ENCODE results near the gene PSMB9. TPM values are rescaled to one million over a fixed set of nuclear protein-coding genes. Genes with fewer than 3 reads are reported as not detected.
A peak's percentile ranks its signal among the peaks of the same experiment; 100 is the strongest.

Gene PSMB9
- total RNA-seq, 2 experiments from 2014 or later, result 353 to 356 TPM

- Mint-ChIP-seq H3K9me3 (no peaks in the 10 kb centered on the region), H3K27me3 (no peaks in the 10 kb centered on the region), H3K36me3 (peaks cover 76% of the 10 kb centered on the region), H3K4me1 (peaks cover 69% of the 10 kb centered on the region), H3K27ac (peak overlapping the region; percentile 100), H3K4me3 (peak overlapping the region; percentile 97)
- POLR2A ChIA-PET, result interaction anchor here (1.0 to 10.7 kb wide), 6 partner anchors 13 to 981 kb away, joined by 3 to 773 read pairs (median 28); partner anchors contain the start of genes BRD2, HLA-DMB, NEU1 and PSMB9
- no peak for ATAC-seq (ENCODE audit: low read depth)
- no peak for DNase-seq
Measured at GRCh38 chr6:32843331-32843978, 10.5 kb upstream of the PSMB9 start.

DNA sequence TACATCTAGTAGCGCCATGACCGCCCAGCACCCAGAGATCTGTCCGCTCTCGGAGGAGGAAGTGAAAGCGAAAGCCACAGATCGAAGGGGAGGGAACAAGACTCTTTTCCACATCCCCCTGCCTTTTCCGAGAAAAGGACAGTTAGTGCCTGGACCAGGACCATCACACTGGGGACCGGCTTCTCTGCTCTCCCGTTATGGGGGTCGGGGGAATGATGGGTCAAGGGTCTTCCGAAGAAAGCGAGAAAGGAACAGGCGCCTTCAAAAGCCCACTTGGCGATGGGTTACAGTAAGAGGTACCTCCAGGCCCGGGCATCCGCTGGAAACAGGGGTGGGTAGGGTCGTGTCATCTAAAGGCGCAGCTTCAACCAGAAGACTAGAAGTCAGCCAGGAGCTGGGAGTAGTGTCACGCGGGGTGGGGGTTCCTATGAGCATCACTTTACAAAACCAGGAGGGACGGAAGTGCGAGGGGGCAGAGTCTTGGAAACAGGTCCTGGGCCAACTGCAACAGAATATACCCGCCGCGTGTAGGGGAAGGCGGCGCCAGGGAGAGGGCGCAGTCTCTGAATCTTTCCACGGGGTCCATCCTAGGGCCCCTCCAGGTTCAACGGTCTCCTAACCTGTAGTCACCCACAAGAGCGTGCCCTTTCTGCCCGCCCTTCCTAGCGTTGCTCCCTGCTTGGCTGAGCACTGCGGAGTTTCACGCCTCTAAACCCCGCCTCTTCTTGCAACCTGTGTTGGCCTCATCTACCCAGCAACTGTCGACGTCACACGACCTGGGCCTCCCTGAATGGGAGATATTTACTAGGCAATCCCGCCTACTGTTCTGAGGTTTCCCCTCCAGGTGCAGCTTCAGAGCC is 9.8 kb upstream of the PSMB9 start, which contains the start of gene PSMB8:
Gene PSMB8, minus strand, starts transcription at position 69 of the 860 bp plus-strand sequence. Its CDS starts 51 bp downstream, at position 18.
- Mint-ChIP-seq H3K9me3 (no peaks in the 10 kb centered on the region), H3K36me3 (peaks cover 84% of the 10 kb centered on the region), H3K4me1 (peaks cover 74% of the 10 kb centered on the region), H3K4me3 (peak within 1 kb of the TSS; percentile 97), H3K27ac (peak within 1 kb of the TSS; percentile 100), H3K27me3 (no peaks in the 10 kb centered on the region)
- POLR2A ChIA-PET, result interaction anchor here (0.6 to 10.7 kb wide), 16 partner anchors 12 to 981 kb away, joined by 3 to 773 read pairs (median 6); partner anchors contain the start of genes BRD2, DXO, FKBPL and GPSM3
- ATAC-seq (ENCODE audit: low read depth), result peak; percentile 62
- peak; percentile 95 for DNase-seq

GRCh38 chr6:32844839-32845383 is 9.1 kb upstream of the PSMB9 start:
- H3K27ac Mint-ChIP-seq, result peak overlapping the region; percentile 100
- H3K4me3 Mint-ChIP-seq, result peak overlapping the region; percentile 97
- H3K36me3 Mint-ChIP-seq, result peaks cover 87% of the 10 kb centered on the region
- no peaks in the 10 kb centered on the region for H3K9me3 Mint-ChIP-seq
- DNase-seq, result no peak
- POLR2A ChIA-PET, result interaction anchor here (0.6 to 10.7 kb wide), 21 partner anchors 11 to 1304 kb away, joined by 3 to 773 read pairs (median 4); partner anchors contain the start of genes BRD2, DXO, FKBPL and GPSM3
- ATAC-seq (ENCODE audit: low read depth), result no peak
- peaks cover 72% of the 10 kb centered on the region for H3K4me1 Mint-ChIP-seq
- no peaks in the 10 kb centered on the region for H3K27me3 Mint-ChIP-seq

DNA sequence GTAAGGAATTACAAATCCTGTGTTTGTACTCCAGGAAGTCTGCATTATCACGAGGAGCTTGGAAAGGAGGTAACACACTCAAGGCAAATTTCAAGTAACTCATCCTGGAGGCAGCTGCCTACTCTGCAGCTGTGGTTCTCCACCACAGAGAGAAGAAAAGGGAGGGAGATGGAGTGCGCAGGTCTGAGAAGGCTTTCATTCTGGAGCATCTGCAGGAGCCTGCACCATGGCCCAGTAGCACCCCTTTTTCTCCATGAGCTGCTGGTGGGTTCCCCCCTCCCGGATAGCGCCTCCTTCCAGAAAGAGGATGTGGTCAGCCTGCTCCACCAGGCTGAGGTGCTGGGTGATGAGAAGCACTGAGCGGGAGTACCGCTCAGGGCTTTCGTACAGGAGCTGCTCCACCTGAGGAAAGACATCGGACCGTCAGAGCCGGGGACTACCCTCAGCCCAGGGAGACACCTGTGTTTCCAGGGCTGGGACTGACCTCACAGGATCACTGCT is 8.6 kb upstream of the PSMB9 start:
- H3K4me3 Mint-ChIP-seq, result peak overlapping the region; percentile 97
- H3K4me1 Mint-ChIP-seq, result peaks cover 71% of the 10 kb centered on the region
- POLR2A ChIA-PET, result interaction anchor here (0.8 to 10.7 kb wide), 18 partner anchors 11 to 1304 kb away, joined by 3 to 773 read pairs (median 4); partner anchors contain the start of genes BRD2, EHMT2, FKBPL and GPSM3
- no peaks in the 10 kb centered on the region for H3K27me3 Mint-ChIP-seq
- peaks cover 87% of the 10 kb centered on the region for H3K36me3 Mint-ChIP-seq
- H3K9me3 Mint-ChIP-seq, result no peaks in the 10 kb centered on the region
- peak; percentile 70 for DNase-seq
- peak overlapping the region; percentile 100 for H3K27ac Mint-ChIP-seq
- ATAC-seq (ENCODE audit: low read depth), result peak; percentile 7

DNA sequence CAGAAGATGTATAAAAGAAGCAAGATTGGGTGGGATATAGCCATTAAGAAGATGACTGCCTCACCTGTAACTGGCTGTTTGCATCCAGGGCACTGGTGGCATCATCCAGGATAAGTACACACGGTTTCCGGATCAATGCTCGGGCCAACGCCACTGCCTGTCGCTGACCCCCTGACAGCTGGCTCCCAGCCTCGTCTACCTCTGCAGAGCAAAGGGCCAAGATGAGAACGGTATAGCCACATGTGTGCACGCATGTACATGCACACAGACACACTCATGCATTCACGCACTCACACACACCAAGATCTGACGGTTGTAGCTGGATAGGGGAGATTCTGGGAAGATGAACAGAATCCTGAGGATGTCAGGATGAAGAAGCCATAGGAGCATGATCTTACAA is 7.0 kb upstream of the PSMB9 start:
- Mint-ChIP-seq H3K36me3 (peaks cover 90% of the 10 kb centered on the region), H3K27ac (peak overlapping the region; percentile 100), H3K4me3 (peak overlapping the region; percentile 97), H3K9me3 (no peaks in the 10 kb centered on the region), H3K4me1 (peaks cover 71% of the 10 kb centered on the region), H3K27me3 (no peaks in the 10 kb centered on the region)
- no peak for DNase-seq
- ATAC-seq (ENCODE audit: low read depth), result no peak
- POLR2A ChIA-PET, result interaction anchor here (1.0 to 10.7 kb wide), 4 partner anchors 9 to 125 kb away, joined by 4 to 773 read pairs (median 182); partner anchors contain the start of genes BRD2, PSMB9 and TAP1

- H3K27me3 Mint-ChIP-seq, result no peaks in the 10 kb centered on the region
- POLR2A ChIA-PET, result interaction anchor here (0.6 to 1.0 kb wide), 2 partner anchors 10 to 549 kb away, joined by 4 read pairs; no protein-coding TSS in a partner anchor
- peaks cover 90% of the 10 kb centered on the region for H3K36me3 Mint-ChIP-seq
- peak overlapping the region; percentile 100 for H3K27ac Mint-ChIP-seq
- DNase-seq (no peak), ATAC-seq (ENCODE audit: low read depth) (no peak)
- H3K4me3 Mint-ChIP-seq, result peak overlapping the region; percentile 97
- peaks cover 66% of the 10 kb centered on the region for H3K4me1 Mint-ChIP-seq
- no peaks in the 10 kb centered on the region for H3K9me3 Mint-ChIP-seq
Measured at GRCh38 chr6:32847795-32848194, 6.2 kb upstream of the PSMB9 start.

DNA sequence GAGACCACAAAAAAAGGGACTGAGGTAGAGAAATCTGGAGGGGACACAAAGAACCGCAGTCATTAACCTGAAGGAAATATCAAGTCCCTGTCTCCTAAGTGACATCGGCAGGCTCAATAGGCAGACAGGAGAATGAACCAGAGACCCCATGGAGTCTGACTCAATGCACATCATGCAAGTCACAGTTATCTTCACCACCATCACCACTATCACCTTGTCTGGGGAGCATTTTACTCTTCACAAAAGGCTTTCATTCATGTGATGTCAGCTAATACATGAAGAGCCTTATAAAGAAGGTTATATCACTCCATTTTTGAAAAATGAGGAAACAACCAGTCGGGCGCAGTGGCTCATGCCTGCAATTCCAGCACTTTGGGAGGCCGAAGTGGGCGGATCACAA is 4.9 kb upstream of the PSMB9 start:
- Mint-ChIP-seq H3K9me3 (no peaks in the 10 kb centered on the region), H3K4me1 (peaks cover 63% of the 10 kb centered on the region), H3K27me3 (no peaks in the 10 kb centered on the region), H3K27ac (peak overlapping the region; percentile 100), H3K4me3 (peak overlapping the region; percentile 97), H3K36me3 (peaks cover 81% of the 10 kb centered on the region)
- POLR2A ChIA-PET, result interaction anchor here (3.3 to 3.4 kb wide), 2 partner anchors 10 to 122 kb away, joined by 27 to 33 read pairs; partner anchors contain the start of gene TAP2
- ATAC-seq (ENCODE audit: low read depth) (no peak), DNase-seq (no peak)

DNA sequence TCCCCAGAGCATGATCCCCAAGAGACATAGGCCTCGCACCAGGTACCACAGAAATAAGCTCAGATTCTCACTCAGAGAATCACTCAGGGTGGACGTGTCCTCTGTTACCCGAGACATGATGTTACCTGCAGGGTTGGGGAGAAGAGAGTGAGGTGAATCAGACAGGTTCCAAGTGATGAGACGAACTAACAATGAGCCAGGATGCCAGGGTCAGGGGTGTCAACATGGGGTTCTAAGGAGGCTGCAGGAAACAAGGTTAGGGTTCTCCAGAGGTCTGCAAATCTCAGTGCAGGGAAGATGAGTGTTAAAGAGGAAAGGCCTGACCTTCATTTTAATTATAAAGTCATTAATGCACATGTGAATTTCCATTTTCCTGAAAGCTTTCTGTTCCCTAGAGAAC is 3.0 kb upstream of the PSMB9 start:
- H3K36me3 Mint-ChIP-seq, result peaks cover 73% of the 10 kb centered on the region
- no peaks in the 10 kb centered on the region for H3K27me3 Mint-ChIP-seq
- peak overlapping the region; percentile 98 for H3K4me3 Mint-ChIP-seq
- no peak for DNase-seq
- ATAC-seq (ENCODE audit: low read depth), result no peak
- peak overlapping the region; percentile 100 for H3K27ac Mint-ChIP-seq
- no peaks in the 10 kb centered on the region for H3K9me3 Mint-ChIP-seq
- POLR2A ChIA-PET, result interaction anchor here (1.3 to 3.4 kb wide), 6 partner anchors 9 to 656 kb away, joined by 3 to 33 read pairs (median 16); partner anchors contain the start of gene TAP2
- peaks cover 61% of the 10 kb centered on the region for H3K4me1 Mint-ChIP-seq

DNA sequence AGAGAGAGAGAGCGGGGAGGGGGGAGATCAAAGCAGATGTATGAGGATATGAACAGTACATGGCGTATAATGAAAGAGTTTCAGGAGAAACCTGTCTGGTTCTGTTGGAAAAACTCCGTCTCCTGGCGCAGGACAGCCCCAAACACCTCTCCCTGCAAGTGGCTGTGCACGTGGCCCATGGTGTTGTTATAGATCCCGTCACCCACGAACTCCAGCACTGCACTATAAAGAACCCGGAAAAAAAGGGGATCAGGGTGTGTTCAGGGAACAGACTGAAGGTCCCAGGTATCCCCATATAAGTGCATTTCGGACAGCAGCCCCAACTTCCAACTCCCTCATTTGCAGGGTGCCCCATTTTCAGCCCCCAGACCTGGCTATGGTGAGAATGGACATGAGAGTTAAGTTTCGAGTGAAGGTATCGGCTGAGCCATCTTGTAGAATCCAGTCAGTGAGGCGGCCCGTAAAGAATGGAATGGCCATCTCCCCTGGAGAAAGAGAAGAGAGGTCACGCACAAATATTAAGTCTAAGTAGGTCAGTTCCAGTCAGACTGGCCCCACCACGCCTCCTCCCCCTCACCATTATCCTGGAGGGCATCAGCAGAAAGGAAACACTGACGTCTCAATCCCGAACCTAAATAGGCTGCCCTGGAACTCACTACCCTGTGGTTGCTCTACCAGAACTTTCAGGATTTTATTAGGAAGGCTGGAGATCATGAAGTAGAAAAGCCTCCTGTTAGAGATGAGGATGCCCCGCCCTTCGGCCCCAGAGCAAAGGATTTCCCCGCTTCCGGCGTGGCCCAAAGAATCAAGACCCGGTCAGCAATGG is 1.8 kb upstream of the PSMB9 start:
- no peaks in the 10 kb centered on the region for H3K27me3 Mint-ChIP-seq
- POLR2A ChIA-PET, result interaction anchor here (0.6 to 7.3 kb wide), 12 partner anchors 10 to 395 kb away, joined by 3 to 773 read pairs (median 22); partner anchors contain the start of genes BRD2, PSMB8 and TAP2
- no peak for ATAC-seq (ENCODE audit: low read depth)
- peaks cover 71% of the 10 kb centered on the region for H3K36me3 Mint-ChIP-seq
- H3K9me3 Mint-ChIP-seq, result no peaks in the 10 kb centered on the region
- peak overlapping the region; percentile 98 for H3K4me3 Mint-ChIP-seq
- H3K27ac Mint-ChIP-seq, result peak overlapping the region; percentile 100
- no peak for DNase-seq
- H3K4me1 Mint-ChIP-seq, result peaks cover 57% of the 10 kb centered on the region

GRCh38 chr6:32852844-32853540 is 1.0 kb upstream of the PSMB9 start:
- DNase-seq, result peak; percentile 53
- Mint-ChIP-seq H3K4me3 (peak overlapping the region; percentile 98), H3K4me1 (peaks cover 57% of the 10 kb centered on the region), H3K9me3 (no peaks in the 10 kb centered on the region), H3K27ac (peak overlapping the region; percentile 100), H3K27me3 (no peaks in the 10 kb centered on the region), H3K36me3 (peaks cover 72% of the 10 kb centered on the region)
- POLR2A ChIA-PET, result interaction anchor here (0.6 to 7.3 kb wide), 16 partner anchors 11 to 725 kb away, joined by 3 to 773 read pairs (median 6); partner anchors contain the start of genes ATF6B, BRD2, GPSM3 and HLA-DMB
- ATAC-seq (ENCODE audit: low read depth), result peak; percentile 16

GRCh38 chr6:32854376-32855178 is 585 bp downstream of the PSMB9 start:
- Mint-ChIP-seq H3K4me1 (peaks cover 54% of the 10 kb centered on the region), H3K27me3 (no peaks in the 10 kb centered on the region), H3K9me3 (no peaks in the 10 kb centered on the region), H3K4me3 (peak overlapping the region; percentile 98), H3K36me3 (peaks cover 70% of the 10 kb centered on the region), H3K27ac (peak overlapping the region; percentile 100)
- POLR2A ChIA-PET, result interaction anchor here (0.6 to 7.3 kb wide), 13 partner anchors 9 to 1260 kb away, joined by 3 to 773 read pairs (median 7); partner anchors contain the start of genes BRD2, HLA-DMB, PFDN6 and PSMB8
- peak; percentile 37 for ATAC-seq (ENCODE audit: low read depth)
- DNase-seq, result no peak
